Measurements from ENCODE around the gene EGLN2. TPM values are rescaled to one million over a fixed set of nuclear protein-coding genes. Genes with fewer than 3 reads are reported as not detected.
A peak's percentile ranks its signal among the peaks of the same experiment; 100 is the strongest.

The EGLN2 gene
- polyA plus RNA-seq, 1 donor (not counting 4 experiments of a cell fraction or from before 2014, with no cell fraction given), result 31.6 TPM

DNA sequence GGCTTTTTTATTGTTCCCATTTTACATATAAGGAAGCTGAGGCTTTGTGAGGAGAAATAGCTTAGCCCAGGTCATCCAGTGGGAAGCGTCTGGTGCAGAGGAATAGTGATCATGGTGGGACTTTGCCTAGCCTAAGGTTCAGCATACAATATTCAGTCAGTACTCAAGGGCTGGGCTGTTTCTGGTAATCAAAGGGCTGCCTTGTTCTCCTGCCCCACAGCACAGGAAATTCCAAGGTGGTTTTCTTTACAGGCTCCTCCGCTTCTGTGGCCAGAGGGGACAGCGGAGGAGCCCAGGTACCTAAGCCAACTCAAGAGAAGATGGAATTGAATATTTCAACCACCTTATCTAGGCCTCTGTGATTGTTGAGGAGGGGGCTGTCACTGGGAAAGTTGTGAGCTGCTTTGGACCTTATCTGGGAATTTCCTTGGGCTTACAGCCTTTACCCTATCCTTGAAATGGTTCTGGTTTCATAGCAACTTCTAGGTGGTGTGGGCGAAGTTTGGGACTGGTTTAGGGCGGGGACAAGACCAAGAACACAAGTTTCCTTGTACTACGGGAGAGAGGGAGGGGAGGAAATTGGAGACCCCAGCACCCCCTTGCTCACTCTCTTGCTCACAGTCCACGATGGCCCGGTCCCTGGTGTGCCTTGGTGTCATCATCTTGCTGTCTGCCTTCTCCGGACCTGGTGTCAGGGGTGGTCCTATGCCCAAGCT, 23.9 kb upstream of the EGLN2 start, which contains the start of gene MIA:
Gene MIA, plus strand, starts transcription at position 606 of the 716 bp plus-strand sequence. Its CDS starts 22 bp downstream, at position 628.
- Histone ChIP-seq H3K4me3 (ENCODE audit: control insufficient read depth in 2 of 3, extremely low read depth in 1 of 3, insufficient read depth in 2 of 3, low read depth in 1 of 3, low read length in 3 of 3) (peak within 1 kb of the TSS in 1 of 3 experiments; percentile 26), H3K9me3 (ENCODE audit: control insufficient read depth, low read depth, low read length) (no peaks in the 10 kb centered on the region), H2AFZ (ENCODE audit: control insufficient read depth, low read length) (peak within 1 kb of the TSS; percentile 67), H3K9me1 (ENCODE audit: control insufficient read depth, extremely low read depth, insufficient read depth, low read length) (no peaks in the 10 kb centered on the region), H3K36me3 (ENCODE audit: control insufficient read depth in 2 of 2, extremely low read depth in 1 of 2, insufficient read depth in 2 of 2, low read length in 2 of 2) (no peaks in the 10 kb centered on the region), H4K20me1 (ENCODE audit: control insufficient read depth, extremely low read depth, insufficient read depth, low read length) (no peaks in the 10 kb centered on the region), H3K27me3 (ENCODE audit: control insufficient read depth, extremely low read depth, insufficient read depth, low read length) (no peaks in the 10 kb centered on the region), H3K4me1 (ENCODE audit: control insufficient read depth, extremely low read depth, insufficient read depth, low read length) (peaks cover 26% of the 10 kb centered on the region), H3K27ac (ENCODE audit: control insufficient read depth, insufficient read depth, low read length) (peak within 1 kb of the TSS; percentile 65), H3K79me2 (ENCODE audit: control insufficient read depth, insufficient read depth, low read length) (no peaks in the 10 kb centered on the region), H3K4me2 (ENCODE audit: control insufficient read depth, extremely low read depth, insufficient read depth, low read depth, low read length) (peak within 1 kb of the TSS; percentile 65), H3K9ac (ENCODE audit: control insufficient read depth, extremely low read depth, insufficient read depth, low read length) (peak within 1 kb of the TSS; percentile 9)
- DNase-seq (ENCODE audit: low read depth, low spot score) (no peak), FAIRE-seq (no peak)
- TF ChIP-seq EZH2 (IDR thresholded peaks at IDR 0.05; ENCODE audit: low read length), result no peak
- TF ChIP-seq, protein P1, sequence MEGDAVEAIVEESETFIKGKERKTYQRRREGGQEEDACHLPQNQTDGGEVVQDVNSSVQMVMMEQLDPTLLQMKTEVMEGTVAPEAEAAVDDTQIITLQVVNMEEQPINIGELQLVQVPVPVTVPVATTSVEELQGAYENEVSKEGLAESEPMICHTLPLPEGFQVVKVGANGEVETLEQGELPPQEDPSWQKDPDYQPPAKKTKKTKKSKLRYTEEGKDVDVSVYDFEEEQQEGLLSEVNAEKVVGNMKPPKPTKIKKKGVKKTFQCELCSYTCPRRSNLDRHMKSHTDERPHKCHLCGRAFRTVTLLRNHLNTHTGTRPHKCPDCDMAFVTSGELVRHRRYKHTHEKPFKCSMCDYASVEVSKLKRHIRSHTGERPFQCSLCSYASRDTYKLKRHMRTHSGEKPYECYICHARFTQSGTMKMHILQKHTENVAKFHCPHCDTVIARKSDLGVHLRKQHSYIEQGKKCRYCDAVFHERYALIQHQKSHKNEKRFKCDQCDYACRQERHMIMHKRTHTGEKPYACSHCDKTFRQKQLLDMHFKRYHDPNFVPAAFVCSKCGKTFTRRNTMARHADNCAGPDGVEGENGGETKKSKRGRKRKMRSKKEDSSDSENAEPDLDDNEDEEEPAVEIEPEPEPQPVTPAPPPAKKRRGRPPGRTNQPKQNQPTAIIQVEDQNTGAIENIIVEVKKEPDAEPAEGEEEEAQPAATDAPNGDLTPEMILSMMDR (optimal IDR thresholded peaks at IDR 0.05 in 1 of 3, IDR thresholded peaks at IDR 0.05 in 1 of 3, conservative IDR thresholded peaks at IDR 0.05 in 1 of 3; ENCODE audit: extremely low read depth in 1 of 3, insufficient read depth in 2 of 3, low read length in 3 of 3), result no peak
- dilution Hi-C loops (cut with MboI; ENCODE audit: extremely low pct_ligation_motif_present, low sequenced_read_pairs), result no loop called here

DNA sequence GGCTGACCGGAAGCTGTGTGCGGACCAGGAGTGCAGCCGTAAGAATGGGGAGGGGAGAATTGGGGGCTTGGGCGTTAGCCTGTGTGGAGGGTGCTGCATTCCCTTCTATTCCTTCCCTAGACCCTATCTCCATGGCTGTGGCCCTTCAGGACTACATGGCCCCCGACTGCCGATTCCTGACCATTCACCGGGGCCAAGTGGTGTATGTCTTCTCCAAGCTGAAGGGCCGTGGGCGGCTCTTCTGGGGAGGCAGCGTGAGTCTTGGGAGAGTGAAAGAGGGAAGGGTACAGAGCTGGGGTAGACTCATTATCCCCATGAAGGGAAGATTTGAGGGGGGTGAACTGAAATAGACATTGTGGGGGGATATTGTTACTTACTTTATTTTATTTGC, 23.4 kb upstream of the EGLN2 start:
- Histone ChIP-seq H3K27me3 (ENCODE audit: control insufficient read depth, extremely low read depth, insufficient read depth, low read length) (no peaks in the 10 kb centered on the region), H3K79me2 (ENCODE audit: control insufficient read depth, insufficient read depth, low read length) (no peaks in the 10 kb centered on the region), H3K9me3 (ENCODE audit: control insufficient read depth, low read depth, low read length) (no peaks in the 10 kb centered on the region), H3K4me1 (ENCODE audit: control insufficient read depth, extremely low read depth, insufficient read depth, low read length) (peaks cover 26% of the 10 kb centered on the region), H4K20me1 (ENCODE audit: control insufficient read depth, extremely low read depth, insufficient read depth, low read length) (no peaks in the 10 kb centered on the region), H3K4me3 (ENCODE audit: control insufficient read depth in 2 of 3, extremely low read depth in 1 of 3, insufficient read depth in 2 of 3, low read depth in 1 of 3, low read length in 3 of 3) (no peak overlapping the region), H3K9me1 (ENCODE audit: control insufficient read depth, extremely low read depth, insufficient read depth, low read length) (no peaks in the 10 kb centered on the region), H2AFZ (ENCODE audit: control insufficient read depth, low read length) (peak overlapping the region; percentile 67), H3K9ac (ENCODE audit: control insufficient read depth, extremely low read depth, insufficient read depth, low read length) (peak overlapping the region; percentile 9), H3K4me2 (ENCODE audit: control insufficient read depth, extremely low read depth, insufficient read depth, low read depth, low read length) (peak overlapping the region; percentile 65), H3K36me3 (ENCODE audit: control insufficient read depth in 2 of 2, extremely low read depth in 1 of 2, insufficient read depth in 2 of 2, low read length in 2 of 2) (no peaks in the 10 kb centered on the region), H3K27ac (ENCODE audit: control insufficient read depth, insufficient read depth, low read length) (peak overlapping the region; percentile 65)
- dilution Hi-C loops (cut with MboI; ENCODE audit: extremely low pct_ligation_motif_present, low sequenced_read_pairs), result no loop called here
- DNase-seq (ENCODE audit: low read depth, low spot score) (no peak), FAIRE-seq (no peak)
- TF ChIP-seq EZH2 (IDR thresholded peaks at IDR 0.05; ENCODE audit: low read length), result no peak
- TF ChIP-seq, protein P1 (optimal IDR thresholded peaks at IDR 0.05 in 1 of 3, IDR thresholded peaks at IDR 0.05 in 1 of 3, conservative IDR thresholded peaks at IDR 0.05 in 1 of 3; ENCODE audit: extremely low read depth in 1 of 3, insufficient read depth in 2 of 3, low read length in 3 of 3), result no peak

Measured in keratinocyte (primary cell).